CD14-positive monocyte (primary cell): ENCODE data around the gene ARFGEF2. TPM values are rescaled to one million over a fixed set of nuclear protein-coding genes. Genes with fewer than 3 reads are reported as not detected.

ENCODE experiments used
- DNase-seq, 3 donors: peaks; one replicate each; pipeline ENCODE4 v3.0.0-alpha.2; 2011 to 2022
- H2AFZ ChIP-seq: 2 replicates; pipeline ENCODE4 v1.6.0; 2012; ENCODE audit warnings: mild to moderate bottlenecking, low read depth, low read length, inconsistent platforms; ENCODE audit not compliant: insufficient read depth, poor library complexity, severe bottlenecking
- H3K27ac ChIP-seq, 2 donors: 1 replicate in 1 of 2; 2 replicates in 1 of 2; pipeline ENCODE4 v1.5.1; 2012 to 2013; ENCODE audit warnings: low read length in 2 of 2, control low read depth in 1 of 2, inconsistent platforms in 1 of 2, low read depth in 1 of 2, mild to moderate bottlenecking in 1 of 2
- H3K27me3 ChIP-seq, 2 donors: one replicate each; pipeline versions ENCODE4 v1.6.0 to v1.6.1; 2011 to 2013; ENCODE audit warnings: low read length in 2 of 2; ENCODE audit not compliant: control insufficient read depth in 2 of 2, insufficient read depth in 2 of 2
- H3K36me3 ChIP-seq, 2 donors: replicated peaks in 1 of 2; 1 replicate in 1 of 2; 2 replicates in 1 of 2; pipeline versions ENCODE4 v1.5.1 to v1.6.1; 2012 to 2013; ENCODE audit warnings: low read length in 2 of 2, control low read depth in 1 of 2, inconsistent platforms in 1 of 2, mild to moderate bottlenecking in 1 of 2; ENCODE audit not compliant: insufficient read depth in 2 of 2, control insufficient read depth in 1 of 2
- H3K4me1 ChIP-seq, 2 donors: 1 replicate in 1 of 2; 2 replicates in 1 of 2; pipeline versions ENCODE4 v1.5.1 to v1.6.1; 2012 to 2013; ENCODE audit warnings: low read length in 2 of 2, control low read depth in 1 of 2, inconsistent platforms in 1 of 2, mild to moderate bottlenecking in 1 of 2, moderate library complexity in 1 of 2; ENCODE audit not compliant: insufficient read depth in 2 of 2, control insufficient read depth in 1 of 2
- H3K4me2 ChIP-seq: replicated peaks from 2 replicates; pipeline ENCODE3; 2012; ENCODE audit warnings: low read length, moderate library complexity, mild to moderate bottlenecking; ENCODE audit not compliant: poor library complexity, severe bottlenecking; ENCODE audit errors: extremely low read depth
- H3K4me3 ChIP-seq, 3 experiments: fragments of 200-600 bp in 1 of 3; sonication (generic) in 1 of 3; replicated peaks in 1 of 3; 1 replicate in 2 of 3; 2 replicates in 1 of 3; pipeline ENCODE4 v1.5.1; 2011 to 2013; ENCODE audit warnings: low read length in 3 of 3, mild to moderate bottlenecking in 3 of 3, control low read depth in 2 of 3, low read depth in 2 of 3, inconsistent platforms in 1 of 3, moderate library complexity in 1 of 3
- H3K79me2 ChIP-seq: 2 replicates; pipeline ENCODE4 v1.6.0; 2012; ENCODE audit warnings: mild to moderate bottlenecking, control low read depth, inconsistent platforms, low read length, moderate library complexity; ENCODE audit not compliant: insufficient read depth
- H3K9ac ChIP-seq: 2 replicates; pipeline ENCODE4 v1.6.0; 2017; ENCODE audit warnings: low read length, mild to moderate bottlenecking; ENCODE audit not compliant: insufficient read depth, poor library complexity, severe bottlenecking
- H3K9me3 ChIP-seq, 2 donors: replicated peaks in 1 of 2; 1 replicate in 1 of 2; 2 replicates in 1 of 2; pipeline versions ENCODE4 v1.5.1 to v1.6.1; 2012 to 2013; ENCODE audit warnings: low read length in 2 of 2, control low read depth in 1 of 2; ENCODE audit not compliant: control insufficient read depth in 1 of 2, insufficient read depth in 1 of 2
- H4K20me1 ChIP-seq: 2 replicates; pipeline ENCODE4 v1.6.0; 2012; ENCODE audit warnings: mild to moderate bottlenecking, low read length, control low read depth, moderate library complexity; ENCODE audit not compliant: insufficient read depth
- H3K27ac Mint-ChIP-seq, 7 donors: one replicate each; pipeline ENCODE4 v1.8.0; 2020; ENCODE audit warnings: mild to moderate bottlenecking in 7 of 7, mixed read lengths in 7 of 7, moderate library complexity in 6 of 7, inconsistent platforms in 2 of 7
- H3K27me3 Mint-ChIP-seq, 3 donors: one replicate each; pipeline ENCODE4 v1.8.0; 2021 to 2022; ENCODE audit warnings: low read depth in 3 of 3, mild to moderate bottlenecking in 3 of 3, mixed read lengths in 3 of 3, moderate library complexity in 3 of 3, inconsistent platforms in 1 of 3
- H3K36me3 Mint-ChIP-seq, 2 donors: one replicate each; pipeline ENCODE4 v1.8.0; 2020; ENCODE audit warnings: mixed read lengths in 2 of 2, inconsistent platforms in 1 of 2, mild to moderate bottlenecking in 1 of 2
- H3K4me1 Mint-ChIP-seq: one replicate; pipeline ENCODE4 v1.8.0; 2020; ENCODE audit warnings: mild to moderate bottlenecking, mixed read lengths
- H3K4me3 Mint-ChIP-seq, 2 donors: one replicate each; pipeline ENCODE4 v1.8.0; 2020; ENCODE audit warnings: mild to moderate bottlenecking in 2 of 2, mixed read lengths in 2 of 2, moderate library complexity in 1 of 2
- H3K9me3 Mint-ChIP-seq, 7 donors: one replicate each; pipeline ENCODE4 v1.8.0; 2020 to 2022; ENCODE audit warnings: mixed read lengths in 7 of 7, mild to moderate bottlenecking in 6 of 7, moderate library complexity in 6 of 7, inconsistent platforms in 2 of 7
- CTCF ChIP-seq: fragments of 200-600 bp; IDR thresholded peaks from one replicate; pipeline ENCODE4 v1.8.0; 2022; ENCODE audit warnings: antibody characterized with exemption, mild to moderate bottlenecking
- WGBS: methylation state at CpG from one replicate; pipeline ENCODE4 v1.1.5; 2013; ENCODE audit warnings: missing lambda C conversion rate; ENCODE audit not compliant: insufficient coverage; 5-methylcytosine and 5-hydroxymethylcytosine counted together
- intact Hi-C, 2 donors: fragments of 100-400 bp; cut with micrococcal nuclease; formaldehyde crosslinking; loops; one replicate each; pipeline versions ENCODE4 v1.15.0 to v1.15.1; 2023
- polyA plus RNA-seq, 3 donors: library from polyadenylated mRNA; depleted of rRNA in 1 of 3; unstranded in 2 of 3; stranded (reverse) in 1 of 3; fragments of 300-500 nt in 2 of 3; fragments of >200 nt in 1 of 3; fragmentation: Illumina TruSeq in 2 of 3; gene quantifications; 1 replicate in 2 of 3; 2 replicates in 1 of 3; pipeline ENCODE4 v1.2.3, GENCODE V29; 2012 to 2021

The ARFGEF2 gene
- polyA plus RNA-seq, 3 donors = 4.6 to 10.9 (median 5.5) TPM

- Mint-ChIP-seq H3K9me3 (no peaks in the 10 kb centered on the region), H3K27ac (no peak overlapping the region), H3K36me3 (peaks cover 45 to 66% of the 10 kb centered on the region in 2 donors), H3K27me3 (no peaks in the 10 kb centered on the region), H3K4me1 (no peaks in the 10 kb centered on the region), H3K4me3 (no peak overlapping the region)
- no peak overlapping the region for H3K9ac ChIP-seq
- DNase-seq = no peak
- H3K4me2 ChIP-seq = no peak overlapping the region
- TF ChIP-seq CTCF = no peak
- intact Hi-C loops = no loop called here
- no peaks in the 10 kb centered on the region for H3K9me3 ChIP-seq
- no peak overlapping the region for H3K4me3 ChIP-seq
- WGBS = 96% methylated on average over 4 of the region's 4 CpGs
- H3K27ac ChIP-seq = no peak overlapping the region
- peaks cover 59% of the 10 kb centered on the region for H3K79me2 ChIP-seq
- peaks cover 85% of the 10 kb centered on the region for H4K20me1 ChIP-seq
- peaks cover 48 to 60% of the 10 kb centered on the region in 2 donors for H3K36me3 ChIP-seq
- no peaks in the 10 kb centered on the region for H3K27me3 ChIP-seq
- H3K4me1 ChIP-seq = no peaks in the 10 kb centered on the region
- no peak overlapping the region for H2AFZ ChIP-seq
Measured at GRCh38 chr20:48941467-48941866, 20.0 kb downstream of the ARFGEF2 start.

- no peaks in the 10 kb centered on the region for H3K4me1 Mint-ChIP-seq
- no peaks in the 10 kb centered on the region for H3K27me3 Mint-ChIP-seq
- intact Hi-C loops = no loop called here
- no peak overlapping the region for H3K4me3 Mint-ChIP-seq
- H3K4me3 ChIP-seq = no peak overlapping the region
- WGBS = 100% methylated on average over 1 of the region's 2 CpGs
- H2AFZ ChIP-seq = no peak overlapping the region
- H3K27ac Mint-ChIP-seq = no peak overlapping the region
- H3K27me3 ChIP-seq = no peaks in the 10 kb centered on the region
- H3K36me3 Mint-ChIP-seq = peaks cover 47 to 60% of the 10 kb centered on the region in 2 donors
- no peak overlapping the region for H3K9ac ChIP-seq
- no peak for DNase-seq
- H3K27ac ChIP-seq = peak overlapping the region in 1 of 2 donors; percentile 15
- no peaks in the 10 kb centered on the region for H3K4me1 ChIP-seq
- peaks cover 73% of the 10 kb centered on the region for H4K20me1 ChIP-seq
- H3K9me3 Mint-ChIP-seq = no peaks in the 10 kb centered on the region
- H3K4me2 ChIP-seq = no peak overlapping the region
- peaks cover 50 to 60% of the 10 kb centered on the region in 2 donors for H3K36me3 ChIP-seq
- H3K79me2 ChIP-seq = peaks cover 46% of the 10 kb centered on the region
- H3K9me3 ChIP-seq = no peaks in the 10 kb centered on the region
- no peak for TF ChIP-seq CTCF
Measured at GRCh38 chr20:48942730-48943129, 21.2 kb downstream of the ARFGEF2 start.
